A549 (cell line): ENCODE measurements around the gene KCND3. TPM values are rescaled to one million over a fixed set of nuclear protein-coding genes. Genes with fewer than 3 reads are reported as not detected.

Experiments used
- ATAC-seq, 2 experiments: fragments of 200-7000 bp in 1 of 2; fragments of >200 bp in 1 of 2; cut with Nextera tagmentation in 1 of 2; cut with Tn5 transposase in 1 of 2; 3 replicates each; pipeline versions ENCODE4 v1.8.0 to v1.9.1; 2018 to 2020; ENCODE audit warnings: mild to moderate bottlenecking in 1 of 2, moderate library complexity in 1 of 2
- CTCF ChIA-PET: fragments of 300-600 bp; sonication (Branson Sonifier 250); formaldehyde crosslinking; extraction: SDS; loops from one replicate; lab custom pipeline; 2021; ENCODE audit warnings: antibody characterized with exemption, inconsistent platforms; lab: Yijun Ruan, JAX
- POLR2A ChIA-PET: fragments of 350-600 bp; formaldehyde crosslinking; extraction: SDS; loops from one replicate; lab custom pipeline; 2021; ENCODE audit warnings: antibody characterized with exemption, inconsistent platforms; lab: Yijun Ruan, JAX
- DNase-seq, 2 experiments: peaks; one replicate each; pipeline versions ENCODE4 v3.0.0 to v3.0.0-alpha.2; 2011 to 2016; ENCODE audit warnings: low read depth in 1 of 2, low spot score in 1 of 2
- FAIRE-seq: peaks from 2 replicates; lab custom pipeline; 2011; peaks lifted over from hg19 to GRCh38; lab: Jason Lieb, UNC
- H3K27ac ChIP-seq, 2 experiments: fragments of >200 bp; sonication (Bioruptor Twin); formaldehyde crosslinking; 3 replicates each; pipeline ENCODE4 v1.5.1; 2016 to 2017
- H3K4me1 ChIP-seq: fragments of >200 bp; sonication (Bioruptor Twin); formaldehyde crosslinking; 3 replicates; pipeline ENCODE4 v1.6.1; 2016
- H3K4me2 ChIP-seq: fragments of >200 bp; sonication (Bioruptor Twin); formaldehyde crosslinking; 3 replicates; pipeline ENCODE4 v1.6.1; 2016
- H3K4me3 ChIP-seq: fragments of >200 bp; sonication (Bioruptor Twin); formaldehyde crosslinking; 3 replicates; pipeline ENCODE4 v1.5.1; 2016
- H3K9me3 ChIP-seq: fragments of >200 bp; sonication (Bioruptor Twin); formaldehyde crosslinking; 3 replicates; pipeline ENCODE4 v1.6.1; 2016
- CEBPB ChIP-seq, 2 experiments: fragments of >200 bp in 1 of 2; sonication (Bioruptor Twin) in 1 of 2; formaldehyde crosslinking in 1 of 2; IDR thresholded peaks; 2 replicates each; pipeline ENCODE4 v1.6.1; 2012 to 2016
- FOXS1 ChIP-seq: fragments of 250-450 bp; sonication (Bioruptor Pico); IDR thresholded peaks from 2 replicates; pipeline ENCODE4 v1.5.0; 2020; ENCODE audit warnings: mild to moderate bottlenecking, moderate library complexity
- GATA3 ChIP-seq: IDR thresholded peaks from 2 replicates; pipeline ENCODE4 v1.6.1; 2012; ENCODE audit warnings: borderline replicate concordance
- HDAC2 ChIP-seq: fragments of 200-600 bp; sonication (generic); IDR thresholded peaks from 2 replicates; pipeline ENCODE4 v1.6.1; 2016
- HOXA7 ChIP-seq: fragments of 250-450 bp; sonication (Bioruptor Pico); IDR thresholded peaks from 2 replicates; pipeline ENCODE4 v1.5.0; 2020; ENCODE audit warnings: mild to moderate bottlenecking, moderate library complexity
- KDM1A ChIP-seq: fragments of 200-600 bp; sonication (generic); IDR thresholded peaks from 2 replicates; pipeline ENCODE4 v1.6.1; 2016; ENCODE audit warnings: low read depth, mild to moderate bottlenecking
- NPAS2 ChIP-seq: fragments of 250-450 bp; sonication (Bioruptor Pico); IDR thresholded peaks from 2 replicates; pipeline ENCODE4 v1.8.0; 2022; ENCODE audit warnings: mild to moderate bottlenecking, moderate library complexity, borderline replicate concordance
- POLR2AphosphoS2 ChIP-seq: conservative IDR thresholded peaks from 2 replicates; pipeline ENCODE4 v1.6.1; 2012; ENCODE audit warnings: low read length, improper control_type of control experiment, inconsistent platforms
- RNF2 ChIP-seq: fragments of 200-600 bp; sonication (generic); IDR thresholded peaks from 2 replicates; pipeline ENCODE4 v1.6.1; 2016; ENCODE audit warnings: low read depth, mild to moderate bottlenecking, antibody characterized with exemption, moderate library complexity, borderline replicate concordance
- SMC3 ChIP-seq: fragments of >200 bp; sonication (Bioruptor Twin); formaldehyde crosslinking; IDR thresholded peaks from 3 replicates; pipeline ENCODE4 v1.6.1; 2018; ENCODE audit warnings: inconsistent platforms
- SREBF2 ChIP-seq: fragments of 450-650 bp; IDR thresholded peaks from 2 replicates; pipeline ENCODE4 v1.6.1; 2014; ENCODE audit warnings: mild to moderate bottlenecking, moderate library complexity
- ZC3H11A ChIP-seq: fragments of 450-650 bp; IDR thresholded peaks from 2 replicates; pipeline ENCODE4 v1.6.1; 2014; ENCODE audit warnings: antibody characterized with exemption, mild to moderate bottlenecking
- ZNF302 ChIP-seq: fragments of 250-450 bp; sonication (Bioruptor Pico); IDR thresholded peaks from 2 replicates; pipeline ENCODE4 v1.9.0; 2021; ENCODE audit warnings: inconsistent platforms, mild to moderate bottlenecking, moderate library complexity
- WGBS: methylation state at CpG from one replicate; pipeline ENCODE4 v1.1.6; 2017; ENCODE audit errors: missing lambda C conversion rate; 5-methylcytosine and 5-hydroxymethylcytosine counted together
- polyA plus RNA-seq, 4 experiments: library from polyadenylated mRNA; depleted of rRNA in 3 of 4; stranded (reverse); fragments of >200 nt; fragmentation: RNase III in 1 of 4; extraction: RNeasy Plus Mini Kit Qiagen cat#74134 plus additional on column Dnase treatment in 1 of 4; gene quantifications; 2 replicates in 3 of 4; 3 replicates in 1 of 4; pipeline ENCODE4 v1.2.3, GENCODE V29; 2011 to 2017
- TF ChIP-seq, protein P1 (sequence below): fragments of 450-650 bp; IDR thresholded peaks from 2 replicates; pipeline ENCODE4 v1.6.1; 2014; ENCODE audit warnings: antibody characterized with exemption
- TF ChIP-seq, protein P2 (sequence below): fragments of 250-450 bp; sonication (Bioruptor Pico); IDR thresholded peaks from 2 replicates; pipeline ENCODE4 v1.5.0; 2021; ENCODE audit warnings: mild to moderate bottlenecking, moderate library complexity, borderline replicate concordance
- TF ChIP-seq, protein P3 (sequence below): IDR thresholded peaks from 2 replicates; pipeline ENCODE4 v1.6.1; 2012
- TF ChIP-seq, protein P4 (sequence below): fragments of >200 bp; sonication (Bioruptor Twin); formaldehyde crosslinking; IDR thresholded peaks from 2 replicates; pipeline ENCODE4 v1.6.1; 2016
- TF ChIP-seq, protein P5 (sequence below): fragments of 200-600 bp; sonication (generic); IDR thresholded peaks from 2 replicates; pipeline ENCODE4 v1.6.1; 2016; ENCODE audit warnings: antibody characterized with exemption, mild to moderate bottlenecking, moderate library complexity

Gene KCND3
- polyA plus RNA-seq, 2 of the 4 experiments (the other 2 are of a cell fraction), result not detected

DNA sequence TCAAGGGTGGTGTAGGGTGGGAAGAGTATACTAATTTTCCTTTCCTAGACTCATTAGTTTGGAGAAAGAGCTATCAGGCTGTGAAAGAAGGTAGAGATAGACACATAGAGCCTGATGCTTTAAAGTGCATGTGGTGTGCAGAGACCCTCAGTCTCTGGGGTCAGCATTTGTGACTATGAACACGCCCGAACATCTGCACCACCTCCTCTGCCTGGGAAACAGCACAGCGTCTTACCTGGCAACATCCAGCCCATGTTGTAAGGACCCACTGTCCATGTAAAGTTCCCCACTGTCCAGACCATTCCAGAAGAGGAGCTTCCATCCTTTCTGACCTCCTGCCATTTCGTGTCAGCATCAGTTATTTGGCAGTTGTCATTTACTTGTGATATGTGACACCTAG lies 83.4 kb downstream of the KCND3 start (continued):
- no peak for TF ChIP-seq KDM1A
- TF ChIP-seq ZC3H11A, result no peak
- TF ChIP-seq, all 56 proteins: peak for 0

DNA sequence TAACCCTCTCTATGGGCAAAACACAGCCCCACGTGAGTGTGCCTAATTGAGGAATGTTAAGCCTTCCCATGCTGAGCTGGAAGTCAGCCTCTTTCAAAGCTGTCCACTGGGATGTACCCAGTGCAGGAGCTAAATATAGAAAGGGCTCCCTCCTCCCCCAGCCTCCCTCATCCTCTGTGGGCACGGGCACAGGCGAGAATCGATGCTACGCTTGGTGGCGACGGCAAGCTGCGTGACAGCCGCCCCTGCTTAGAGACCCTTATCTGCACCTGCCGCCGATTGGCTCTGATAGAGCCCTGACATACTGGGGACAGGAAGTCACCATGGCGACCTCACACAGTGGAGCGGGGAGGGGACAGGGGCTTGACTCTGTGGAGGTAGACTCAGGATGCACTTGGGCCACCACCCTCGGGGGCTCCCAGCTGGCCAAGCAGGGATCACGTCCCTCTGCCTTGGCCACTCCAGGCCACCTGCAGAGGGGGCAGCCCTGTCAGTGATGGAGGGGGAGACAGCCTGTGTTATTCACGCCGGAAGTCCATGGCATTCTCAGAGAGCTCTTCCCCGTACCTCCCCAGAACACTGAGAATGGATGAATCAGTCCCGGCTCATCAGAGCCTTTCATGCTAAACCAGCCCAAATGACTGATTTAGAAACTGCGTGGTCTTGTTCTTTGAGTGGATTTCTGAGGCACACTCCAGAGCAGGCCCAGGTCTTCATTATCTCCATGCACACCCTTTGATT lies 84.8 kb downstream of the KCND3 start:
- CTCF ChIA-PET, result no interaction called here
- DNase-seq, result no peak
- Histone ChIP-seq H3K4me3 (no peak overlapping the region), H3K27ac (no peak overlapping the region), H3K9me3 (no peaks in the 10 kb centered on the region), H3K4me1 (no peaks in the 10 kb centered on the region), H3K4me2 (no peak overlapping the region)
- no peak for ATAC-seq
- POLR2A ChIA-PET, result no interaction called here
- TF ChIP-seq HDAC2 (no peak), POLR2AphosphoS2 (no peak), ZNF302 (CRISPR knock-in tag) (no peak), CEBPB (IDR thresholded peaks at IDR 0.05) (no peak), GATA3 (no peak), SREBF2 (no peak), RNF2 (no peak), HOXA7 (CRISPR knock-in tag) (no peak), ZC3H11A (no peak), SMC3 (no peak), FOXS1 (CRISPR knock-in tag) (no peak), NPAS2 (CRISPR knock-in tag) (no peak)
- TF ChIP-seq, protein P1, sequence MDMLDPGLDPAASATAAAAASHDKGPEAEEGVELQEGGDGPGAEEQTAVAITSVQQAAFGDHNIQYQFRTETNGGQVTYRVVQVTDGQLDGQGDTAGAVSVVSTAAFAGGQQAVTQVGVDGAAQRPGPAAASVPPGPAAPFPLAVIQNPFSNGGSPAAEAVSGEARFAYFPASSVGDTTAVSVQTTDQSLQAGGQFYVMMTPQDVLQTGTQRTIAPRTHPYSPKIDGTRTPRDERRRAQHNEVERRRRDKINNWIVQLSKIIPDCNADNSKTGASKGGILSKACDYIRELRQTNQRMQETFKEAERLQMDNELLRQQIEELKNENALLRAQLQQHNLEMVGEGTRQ, result no peak
- TF ChIP-seq, protein P2, sequence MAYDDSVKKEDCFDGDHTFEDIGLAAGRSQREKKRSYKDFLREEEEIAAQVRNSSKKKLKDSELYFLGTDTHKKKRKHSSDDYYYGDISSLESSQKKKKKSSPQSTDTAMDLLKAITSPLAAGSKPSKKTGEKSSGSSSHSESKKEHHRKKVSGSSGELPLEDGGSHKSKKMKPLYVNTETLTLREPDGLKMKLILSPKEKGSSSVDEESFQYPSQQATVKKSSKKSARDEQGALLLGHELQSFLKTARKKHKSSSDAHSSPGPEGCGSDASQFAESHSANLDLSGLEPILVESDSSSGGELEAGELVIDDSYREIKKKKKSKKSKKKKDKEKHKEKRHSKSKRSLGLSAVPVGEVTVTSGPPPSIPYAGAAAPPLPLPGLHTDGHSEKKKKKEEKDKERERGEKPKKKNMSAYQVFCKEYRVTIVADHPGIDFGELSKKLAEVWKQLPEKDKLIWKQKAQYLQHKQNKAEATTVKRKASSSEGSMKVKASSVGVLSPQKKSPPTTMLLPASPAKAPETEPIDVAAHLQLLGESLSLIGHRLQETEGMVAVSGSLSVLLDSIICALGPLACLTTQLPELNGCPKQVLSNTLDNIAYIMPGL (CRISPR knock-in tag), result no peak
- TF ChIP-seq, protein P3, sequence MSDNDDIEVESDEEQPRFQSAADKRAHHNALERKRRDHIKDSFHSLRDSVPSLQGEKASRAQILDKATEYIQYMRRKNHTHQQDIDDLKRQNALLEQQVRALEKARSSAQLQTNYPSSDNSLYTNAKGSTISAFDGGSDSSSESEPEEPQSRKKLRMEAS, result no peak
- TF ChIP-seq, protein P4, sequence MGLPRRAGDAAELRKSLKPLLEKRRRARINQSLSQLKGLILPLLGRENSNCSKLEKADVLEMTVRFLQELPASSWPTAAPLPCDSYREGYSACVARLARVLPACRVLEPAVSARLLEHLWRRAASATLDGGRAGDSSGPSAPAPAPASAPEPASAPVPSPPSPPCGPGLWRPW, result no peak
- TF ChIP-seq, protein P5, sequence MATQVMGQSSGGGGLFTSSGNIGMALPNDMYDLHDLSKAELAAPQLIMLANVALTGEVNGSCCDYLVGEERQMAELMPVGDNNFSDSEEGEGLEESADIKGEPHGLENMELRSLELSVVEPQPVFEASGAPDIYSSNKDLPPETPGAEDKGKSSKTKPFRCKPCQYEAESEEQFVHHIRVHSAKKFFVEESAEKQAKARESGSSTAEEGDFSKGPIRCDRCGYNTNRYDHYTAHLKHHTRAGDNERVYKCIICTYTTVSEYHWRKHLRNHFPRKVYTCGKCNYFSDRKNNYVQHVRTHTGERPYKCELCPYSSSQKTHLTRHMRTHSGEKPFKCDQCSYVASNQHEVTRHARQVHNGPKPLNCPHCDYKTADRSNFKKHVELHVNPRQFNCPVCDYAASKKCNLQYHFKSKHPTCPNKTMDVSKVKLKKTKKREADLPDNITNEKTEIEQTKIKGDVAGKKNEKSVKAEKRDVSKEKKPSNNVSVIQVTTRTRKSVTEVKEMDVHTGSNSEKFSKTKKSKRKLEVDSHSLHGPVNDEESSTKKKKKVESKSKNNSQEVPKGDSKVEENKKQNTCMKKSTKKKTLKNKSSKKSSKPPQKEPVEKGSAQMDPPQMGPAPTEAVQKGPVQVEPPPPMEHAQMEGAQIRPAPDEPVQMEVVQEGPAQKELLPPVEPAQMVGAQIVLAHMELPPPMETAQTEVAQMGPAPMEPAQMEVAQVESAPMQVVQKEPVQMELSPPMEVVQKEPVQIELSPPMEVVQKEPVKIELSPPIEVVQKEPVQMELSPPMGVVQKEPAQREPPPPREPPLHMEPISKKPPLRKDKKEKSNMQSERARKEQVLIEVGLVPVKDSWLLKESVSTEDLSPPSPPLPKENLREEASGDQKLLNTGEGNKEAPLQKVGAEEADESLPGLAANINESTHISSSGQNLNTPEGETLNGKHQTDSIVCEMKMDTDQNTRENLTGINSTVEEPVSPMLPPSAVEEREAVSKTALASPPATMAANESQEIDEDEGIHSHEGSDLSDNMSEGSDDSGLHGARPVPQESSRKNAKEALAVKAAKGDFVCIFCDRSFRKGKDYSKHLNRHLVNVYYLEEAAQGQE, result no peak
- FAIRE-seq, result no peak
- 50% methylated on average over 13 of the region's 20 CpGs for WGBS
